H1 (cell line): ENCODE data around the gene PDIA5. TPM values are rescaled to one million over a fixed set of nuclear protein-coding genes. Genes with fewer than 3 reads are reported as not detected.

Experiments used
- CTCF ChIA-PET: fragments of 300-600 bp; sonication (Branson Sonifier 250); formaldehyde crosslinking; loops from one replicate; lab custom pipeline; 2021; ENCODE audit not compliant: partially characterized antibody; lab: Charles Lee
- POLR2A ChIA-PET: fragments of 300-600 bp; sonication (Branson Sonifier 250); formaldehyde crosslinking; loops from one replicate; lab custom pipeline; 2021; ENCODE audit warnings: inconsistent platforms; ENCODE audit not compliant: partially characterized antibody; lab: Charles Lee
- DNase-seq, 2 experiments: peaks; one replicate each; pipeline versions ENCODE4 v3.0.0 to v3.0.0-alpha.2; 2010 to 2022; ENCODE audit warnings: low spot score in 2 of 2, low read depth in 1 of 2, mixed read lengths in 1 of 2
- FAIRE-seq: peaks from 2 replicates; lab custom pipeline; 2011; peaks lifted over from hg19 to GRCh38; lab: Jason Lieb, UNC
- H2AFZ ChIP-seq: 2 replicates; pipeline ENCODE4 v1.8.1; 2012; ENCODE audit warnings: low read length, inconsistent platforms
- H2AK5ac ChIP-seq: 2 replicates; pipeline ENCODE4 v1.6.1; 2013; ENCODE audit warnings: low read depth, low read length
- H2BK120ac ChIP-seq: replicated peaks from 2 replicates; pipeline ENCODE3; 2013; ENCODE audit warnings: low read depth, low read length, inconsistent platforms
- H2BK12ac ChIP-seq: 2 replicates; pipeline ENCODE4 v1.6.1; 2013; ENCODE audit warnings: low read depth, low read length
- H2BK15ac ChIP-seq: 2 replicates; pipeline ENCODE4 v1.6.1; 2013; ENCODE audit warnings: low read length
- H2BK20ac ChIP-seq: 2 replicates; pipeline ENCODE4 v1.6.1; 2013; ENCODE audit warnings: low read length
- H2BK5ac ChIP-seq: 2 replicates; pipeline ENCODE4 v1.6.1; 2013; ENCODE audit warnings: low read depth, low read length
- H3K14ac ChIP-seq: 2 replicates; pipeline ENCODE4 v1.6.1; 2013; ENCODE audit warnings: inconsistent platforms; ENCODE audit not compliant: insufficient read length
- H3K18ac ChIP-seq: 2 replicates; pipeline ENCODE4 v1.6.1; 2013; ENCODE audit warnings: low read length; ENCODE audit errors: extremely low read depth
- H3K23ac ChIP-seq: 2 replicates; pipeline ENCODE4 v1.6.1; 2013; ENCODE audit warnings: inconsistent platforms; ENCODE audit not compliant: insufficient read length
- H3K23me2 ChIP-seq: 2 replicates; pipeline ENCODE4 v1.6.1; 2013; ENCODE audit warnings: low read depth, low read length
- H3K27ac ChIP-seq: 2 replicates; pipeline ENCODE4 v1.6.1; 2011; ENCODE audit warnings: low read depth, low read length, inconsistent platforms
- H3K27me3 ChIP-seq, 4 experiments: replicated peaks in 1 of 4; 1 replicate in 1 of 4; 2 replicates in 3 of 4; pipeline versions ENCODE4 v1.6.1 to v1.8.1; 2011 to 2013; ENCODE audit warnings: low read length in 3 of 4, mild to moderate bottlenecking in 3 of 4, inconsistent platforms in 2 of 4, mixed read lengths in 2 of 4, moderate library complexity in 1 of 4; ENCODE audit not compliant: control insufficient read depth in 3 of 4, insufficient read depth in 3 of 4; ENCODE audit errors: extremely low read depth in 1 of 4
- H3K36me3 ChIP-seq, 4 experiments: 2 replicates each; pipeline versions ENCODE4 v1.6.1 to v1.8.1; 2011 to 2013; ENCODE audit warnings: mild to moderate bottlenecking in 4 of 4, low read length in 3 of 4, moderate library complexity in 2 of 4, control low read depth in 1 of 4, inconsistent platforms in 1 of 4; ENCODE audit not compliant: insufficient read depth in 4 of 4, control insufficient read depth in 2 of 4
- H3K4ac ChIP-seq: replicated peaks from 2 replicates; pipeline ENCODE3; 2013; ENCODE audit warnings: low read length, low read depth, mixed read lengths, inconsistent platforms; ENCODE audit not compliant: insufficient read length
- H3K4me1 ChIP-seq, 4 experiments: replicated peaks in 1 of 4; 1 replicate in 1 of 4; 2 replicates in 3 of 4; pipeline versions ENCODE4 v1.6.1 to v1.8.1; 2011 to 2013; ENCODE audit warnings: low read length in 3 of 4, inconsistent platforms in 2 of 4, mixed read lengths in 1 of 4; ENCODE audit not compliant: insufficient read depth in 4 of 4, control insufficient read depth in 3 of 4
- H3K4me2 ChIP-seq, 2 experiments: 2 replicates each; pipeline versions ENCODE4 v1.6.1 to v1.8.1; 2011 to 2013; ENCODE audit warnings: low read depth in 2 of 2, low read length in 2 of 2, control low read depth in 1 of 2, inconsistent platforms in 1 of 2, mild to moderate bottlenecking in 1 of 2; ENCODE audit not compliant: insufficient read depth in 1 of 2
- H3K4me3 ChIP-seq, 4 experiments: fragments of 200-600, 300-600 bp in 1 of 4; sonication (generic), shearing (Covaris generic), sonication (Bioruptor Twin) in 1 of 4; 2 replicates each; pipeline versions ENCODE4 v1.5.1 to v1.8.1; 2011 to 2016; ENCODE audit warnings: low read length in 4 of 4, low read depth in 3 of 4, control low read depth in 2 of 4, inconsistent platforms in 2 of 4, mild to moderate bottlenecking in 2 of 4, mixed read lengths in 1 of 4, moderate library complexity in 1 of 4; ENCODE audit not compliant: insufficient read depth in 2 of 4; ENCODE audit errors: extremely low read depth in 1 of 4
- H3K56ac ChIP-seq: replicated peaks from 2 replicates; pipeline ENCODE3; 2013; ENCODE audit warnings: low read depth, mild to moderate bottlenecking, mixed read lengths, low read length, inconsistent platforms; ENCODE audit not compliant: insufficient read length
- H3K79me1 ChIP-seq: 2 replicates; pipeline ENCODE4 v1.6.1; 2013; ENCODE audit warnings: low read depth, low read length, control low read depth
- H3K79me2 ChIP-seq, 2 experiments: 2 replicates each; pipeline versions ENCODE4 v1.6.1 to v1.8.1; 2012 to 2013; ENCODE audit warnings: low read length in 2 of 2, mild to moderate bottlenecking in 2 of 2, inconsistent platforms in 1 of 2; ENCODE audit not compliant: insufficient read depth in 2 of 2, control insufficient read depth in 1 of 2
- H3K9ac ChIP-seq, 4 experiments: replicated peaks in 1 of 4; 1 replicate in 1 of 4; 2 replicates in 3 of 4; pipeline versions ENCODE4 v1.6.1 to v1.8.1; 2011 to 2013; ENCODE audit warnings: low read depth in 3 of 4, low read length in 3 of 4, control low read depth in 2 of 4, mild to moderate bottlenecking in 2 of 4, moderate library complexity in 2 of 4, inconsistent platforms in 1 of 4; ENCODE audit errors: extremely low read depth in 1 of 4
- H3K9me3 ChIP-seq, 2 experiments: 2 replicates each; pipeline versions ENCODE4 v1.6.1 to v1.8.1; 2012 to 2013; ENCODE audit warnings: mild to moderate bottlenecking in 2 of 2, moderate library complexity in 2 of 2, control low read depth in 1 of 2, inconsistent platforms in 1 of 2, low read depth in 1 of 2, low read length in 1 of 2, mixed read lengths in 1 of 2; ENCODE audit not compliant: insufficient read depth in 2 of 2
- H4K20me1 ChIP-seq, 2 experiments: replicated peaks in 1 of 2; 2 replicates each; pipeline versions ENCODE3 to v1.8.1; 2011 to 2013; ENCODE audit warnings: inconsistent platforms in 2 of 2, low read length in 2 of 2, mild to moderate bottlenecking in 1 of 2; ENCODE audit not compliant: insufficient read depth in 2 of 2, control insufficient read depth in 1 of 2
- H4K5ac ChIP-seq: 2 replicates; pipeline ENCODE4 v1.6.1; 2013; ENCODE audit warnings: low read length, low read depth, mixed read lengths, inconsistent platforms; ENCODE audit not compliant: insufficient read length
- H4K8ac ChIP-seq: 2 replicates; pipeline ENCODE4 v1.8.0; 2013; ENCODE audit warnings: mild to moderate bottlenecking, moderate library complexity, low read length, inconsistent platforms; ENCODE audit not compliant: insufficient read depth; ENCODE audit errors: extremely low read depth
- H4K91ac ChIP-seq: replicated peaks from 2 replicates; pipeline ENCODE3; 2013; ENCODE audit warnings: low read length, mixed read lengths, inconsistent platforms; ENCODE audit not compliant: insufficient read length
- ASH2L ChIP-seq: fragments of 200-600, 300-600 bp; sonication (generic); IDR thresholded peaks from one replicate; pipeline ENCODE4 v1.7.1; 2017; ENCODE audit warnings: low read length
- CBX8 ChIP-seq: fragments of 300-800, 300-1000 bp; sonication (generic); IDR thresholded peaks from 2 replicates; pipeline ENCODE4 v1.7.1; 2016; ENCODE audit warnings: low read depth, low read length, borderline replicate concordance
- NANOG ChIP-seq: IDR thresholded peaks from 2 replicates; pipeline ENCODE4 v1.6.1; 2011; ENCODE audit warnings: low read length, low read depth, mild to moderate bottlenecking, inconsistent platforms; ENCODE audit not compliant: insufficient read depth, poor library complexity, severe bottlenecking
- POU5F1 ChIP-seq: IDR thresholded peaks from 2 replicates; pipeline ENCODE4 v1.6.1; 2011; ENCODE audit warnings: low read depth, mild to moderate bottlenecking, low read length, moderate library complexity
- RFX5 ChIP-seq: IDR thresholded peaks from 2 replicates; pipeline ENCODE4 v1.6.1; 2011; ENCODE audit warnings: low read depth, low read length, improper control_type of control experiment, borderline replicate concordance
- SP2 ChIP-seq: IDR thresholded peaks from 2 replicates; pipeline ENCODE4 v1.6.1; 2012; ENCODE audit warnings: mild to moderate bottlenecking, low read length, inconsistent platforms
- SRF ChIP-seq: IDR thresholded peaks from 2 replicates; pipeline ENCODE4 v1.6.1; 2011; ENCODE audit warnings: mild to moderate bottlenecking, low read depth, low read length, moderate library complexity
- TCF12 ChIP-seq: IDR thresholded peaks from 2 replicates; pipeline ENCODE4 v1.6.1; 2011; ENCODE audit warnings: low read depth, mild to moderate bottlenecking, low read length
- WGBS, 2 experiments: shearing (Covaris generic) in 1 of 2; methylation state at CpG; one replicate each; pipeline versions ENCODE4 v1.1.6 to v1.1.7; 2013 to 2015; ENCODE audit warnings: low lambda C conversion rate in 2 of 2, mixed read lengths in 2 of 2, inconsistent platforms in 1 of 2, low coverage in 1 of 2, missing lambda C conversion rate in 1 of 2; ENCODE audit not compliant: insufficient replicate concordance in 2 of 2, insufficient coverage in 1 of 2, insufficient read length in 1 of 2; ENCODE audit errors: extremely low coverage in 1 of 2, missing lambda C conversion rate in 1 of 2; 5-methylcytosine and 5-hydroxymethylcytosine counted together
- polyA plus RNA-seq, 7 experiments: library from polyadenylated mRNA; depleted of rRNA in 3 of 7; stranded (reverse) in 5 of 7; unstranded in 2 of 7; fragments of >200 nt in 5 of 7; fragments of 200-250 nt in 2 of 7; gene quantifications; 1 replicate in 5 of 7; 2 replicates in 1 of 7; 4 replicates in 1 of 7; pipeline versions ENCODE4 v1.2.1 to v1.2.3, GENCODE V29; 2011 to 2013; ENCODE audit warnings: missing spikeins in 2 of 7, mixed read lengths in 2 of 7
- total RNA-seq: library from RNA; stranded (reverse); fragmentation: NEBNext Ultra II Directional; extraction: Animal tissue kit (Norgen Biotek cat#: 25700); gene quantifications from 2 replicates; pipeline ENCODE4 v1.2.1, GENCODE V29; 2021
- TF ChIP-seq, protein P1 (sequence below): IDR thresholded peaks from 2 replicates; pipeline ENCODE4 v1.6.1; 2011; ENCODE audit warnings: low read length, improper control_type of control experiment

PDIA5 gene
- total and polyA plus RNA-seq, 2 of the 8 experiments (the other 6 are each of a cell fraction or from before 2014, with no cell fraction given) = 18.2 to 32.8 TPM

- H4K5ac ChIP-seq = no peak overlapping the region
- H3K4ac ChIP-seq = no peak overlapping the region
- H3K23me2 ChIP-seq = no peaks in the 10 kb centered on the region
- H3K56ac ChIP-seq = no peak overlapping the region
- no peak for DNase-seq
- no peak for FAIRE-seq
- H2BK20ac ChIP-seq = no peak overlapping the region
- peaks cover 3 to 7% (median 6%) of the 10 kb centered on the region in 4 experiments; a peak in 5 of 7 replicates for H3K4me1 ChIP-seq
- H3K27me3 ChIP-seq = no peaks in the 10 kb centered on the region
- ChIA-PET CTCF (interaction anchor here (0.6 kb wide), 2 partner anchors 13 to 200 kb away, joined by 3 read pairs; no protein-coding TSS in a partner anchor), POLR2A (interaction anchor here (1.4 kb wide), 1 partner anchor 16 kb away, joined by 3 read pairs; no protein-coding TSS in a partner anchor)
- H3K14ac ChIP-seq = no peak overlapping the region
- peaks cover 0 to 3% of the 10 kb centered on the region in 2 experiments for H4K20me1 ChIP-seq
- no peak overlapping the region for H4K8ac ChIP-seq
- H2BK15ac ChIP-seq = no peak overlapping the region
- H3K27ac ChIP-seq = no peak overlapping the region
- no peak overlapping the region for H3K4me3 ChIP-seq
- no peaks in the 10 kb centered on the region for H3K9me3 ChIP-seq
- H2AK5ac ChIP-seq = no peak overlapping the region
- no peak overlapping the region for H2BK12ac ChIP-seq
- H3K18ac ChIP-seq = no peak overlapping the region
- H3K4me2 ChIP-seq = no peak overlapping the region
- H3K9ac ChIP-seq = no peak overlapping the region
- no peaks in the 10 kb centered on the region for H3K79me1 ChIP-seq
- no peak for TF ChIP-seq NANOG
- TF ChIP-seq SP2 = no peak
- no peak for TF ChIP-seq CBX8
- TF ChIP-seq SRF = no peak
- TF ChIP-seq, protein P1, sequence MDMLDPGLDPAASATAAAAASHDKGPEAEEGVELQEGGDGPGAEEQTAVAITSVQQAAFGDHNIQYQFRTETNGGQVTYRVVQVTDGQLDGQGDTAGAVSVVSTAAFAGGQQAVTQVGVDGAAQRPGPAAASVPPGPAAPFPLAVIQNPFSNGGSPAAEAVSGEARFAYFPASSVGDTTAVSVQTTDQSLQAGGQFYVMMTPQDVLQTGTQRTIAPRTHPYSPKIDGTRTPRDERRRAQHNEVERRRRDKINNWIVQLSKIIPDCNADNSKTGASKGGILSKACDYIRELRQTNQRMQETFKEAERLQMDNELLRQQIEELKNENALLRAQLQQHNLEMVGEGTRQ = no peak
- TF ChIP-seq TCF12 = no peak
- TF ChIP-seq RFX5 = no peak
- TF ChIP-seq ASH2L = no peak
- TF ChIP-seq POU5F1 = no peak
- no peak overlapping the region for H3K23ac ChIP-seq
- no peak overlapping the region for H2BK5ac ChIP-seq
- no peak overlapping the region for H4K91ac ChIP-seq
- WGBS, 2 experiments = 87% methylated on average over 10 of the region's 10 CpGs; no CpG with 5 or more reads in 1 of the 2 experiments
- peaks cover 8 to 25% (median 14%) of the 10 kb centered on the region in 4 experiments for H3K36me3 ChIP-seq
- H3K79me2 ChIP-seq = no peaks in the 10 kb centered on the region
- H2AFZ ChIP-seq = no peak overlapping the region
- H2BK120ac ChIP-seq = no peak overlapping the region
These were observed 81.1 kb downstream of the PDIA5 start for GRCh38 chr3:123147754-123148535.
